ENCODE measurements around the gene CAMK1D. TPM values are rescaled to one million over a fixed set of nuclear protein-coding genes. Genes with fewer than 3 reads are reported as not detected.

CAMK1D gene
- total and polyA plus RNA-seq, 2 experiments from 2014 or later: 3.5 to 6.0 TPM

GRCh38 chr10:12707461-12708185 is 358.3 kb downstream of the CAMK1D start:
- DNase-seq (ENCODE audit: low spot score): peak; percentile 73
- Histone ChIP-seq H3K9me2 (replicated peaks; ENCODE audit: insufficient read depth) (no peaks in the 10 kb centered on the region), H2AFZ (no peak overlapping the region), H4K20me1 (ENCODE audit: insufficient read depth, poor library complexity, severe bottlenecking) (no peaks in the 10 kb centered on the region), H3K4me3 (no peak overlapping the region), H3K27ac (peak overlapping the region; percentile 82), H3K9me3 (ENCODE audit: low read depth) (no peaks in the 10 kb centered on the region), H3K79me2 (no peaks in the 10 kb centered on the region), H3K36me3 (replicated peaks; ENCODE audit: insufficient read depth, low read depth) (no peaks in the 10 kb centered on the region), H3K4me1 (ENCODE audit: insufficient read depth) (peaks cover 36% of the 10 kb centered on the region), H3K27me3 (no peaks in the 10 kb centered on the region), H3K4me2 (peak overlapping the region; percentile 12)
- WGBS (ENCODE audit: low lambda C conversion rate, missing lambda C conversion rate): 49% methylated on average over 10 of the region's 10 CpGs
- no peak for TF ChIP-seq EZH2 (IDR thresholded peaks at IDR 0.05; ENCODE audit: borderline replicate concordance)
- TF ChIP-seq, protein P1, sequence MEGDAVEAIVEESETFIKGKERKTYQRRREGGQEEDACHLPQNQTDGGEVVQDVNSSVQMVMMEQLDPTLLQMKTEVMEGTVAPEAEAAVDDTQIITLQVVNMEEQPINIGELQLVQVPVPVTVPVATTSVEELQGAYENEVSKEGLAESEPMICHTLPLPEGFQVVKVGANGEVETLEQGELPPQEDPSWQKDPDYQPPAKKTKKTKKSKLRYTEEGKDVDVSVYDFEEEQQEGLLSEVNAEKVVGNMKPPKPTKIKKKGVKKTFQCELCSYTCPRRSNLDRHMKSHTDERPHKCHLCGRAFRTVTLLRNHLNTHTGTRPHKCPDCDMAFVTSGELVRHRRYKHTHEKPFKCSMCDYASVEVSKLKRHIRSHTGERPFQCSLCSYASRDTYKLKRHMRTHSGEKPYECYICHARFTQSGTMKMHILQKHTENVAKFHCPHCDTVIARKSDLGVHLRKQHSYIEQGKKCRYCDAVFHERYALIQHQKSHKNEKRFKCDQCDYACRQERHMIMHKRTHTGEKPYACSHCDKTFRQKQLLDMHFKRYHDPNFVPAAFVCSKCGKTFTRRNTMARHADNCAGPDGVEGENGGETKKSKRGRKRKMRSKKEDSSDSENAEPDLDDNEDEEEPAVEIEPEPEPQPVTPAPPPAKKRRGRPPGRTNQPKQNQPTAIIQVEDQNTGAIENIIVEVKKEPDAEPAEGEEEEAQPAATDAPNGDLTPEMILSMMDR (IDR thresholded peaks at IDR 0.05; ENCODE audit: poor library complexity): peak; percentile 61

DNA sequence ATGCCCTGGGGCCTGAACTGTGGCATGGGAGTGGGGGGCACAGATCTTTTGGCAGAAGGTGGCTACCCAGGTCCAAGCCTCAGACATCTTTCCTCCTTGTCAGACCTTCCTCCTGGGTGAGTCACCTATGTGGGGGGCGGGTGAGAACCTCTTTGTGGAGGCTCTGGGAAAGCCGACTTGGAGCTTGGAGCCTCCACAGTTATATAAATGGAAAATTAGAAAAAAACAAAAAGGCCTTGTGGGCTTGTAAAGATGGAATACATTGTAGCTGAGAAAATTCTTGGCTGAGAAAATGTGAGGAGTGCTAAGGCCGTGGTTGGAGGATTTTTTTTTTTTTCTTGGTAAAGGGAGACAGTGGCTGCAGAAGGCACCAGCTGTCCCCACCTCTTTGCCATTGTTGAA is 359.7 kb downstream of the CAMK1D start:
- Histone ChIP-seq H3K4me3 (no peak overlapping the region), H3K4me2 (peak overlapping the region; percentile 26), H3K79me2 (no peaks in the 10 kb centered on the region), H3K9me2 (replicated peaks; ENCODE audit: insufficient read depth) (no peaks in the 10 kb centered on the region), H3K27me3 (no peaks in the 10 kb centered on the region), H4K20me1 (ENCODE audit: insufficient read depth, poor library complexity, severe bottlenecking) (no peaks in the 10 kb centered on the region), H3K36me3 (replicated peaks; ENCODE audit: insufficient read depth, low read depth) (no peaks in the 10 kb centered on the region), H3K9me3 (ENCODE audit: low read depth) (no peaks in the 10 kb centered on the region), H2AFZ (no peak overlapping the region), H3K27ac (peak overlapping the region; percentile 82), H3K4me1 (ENCODE audit: insufficient read depth) (peaks cover 34% of the 10 kb centered on the region)
- 66% methylated on average over 3 of the region's 3 CpGs for WGBS (ENCODE audit: low lambda C conversion rate, missing lambda C conversion rate)
- DNase-seq (ENCODE audit: low spot score): no peak
- TF ChIP-seq EZH2phosphoT487 (IDR thresholded peaks at IDR 0.05; ENCODE audit: low read depth, severe bottlenecking, unreplicated experiment): no peak
- TF ChIP-seq, protein P1 (IDR thresholded peaks at IDR 0.05; ENCODE audit: poor library complexity): no peak
- TF ChIP-seq EZH2 (IDR thresholded peaks at IDR 0.05; ENCODE audit: borderline replicate concordance): no peak

- no peak for TF ChIP-seq EZH2phosphoT487 (IDR thresholded peaks at IDR 0.05; ENCODE audit: low read depth, severe bottlenecking, unreplicated experiment)
- TF ChIP-seq, protein P1 (IDR thresholded peaks at IDR 0.05; ENCODE audit: poor library complexity): no peak
- no peak for TF ChIP-seq EZH2 (IDR thresholded peaks at IDR 0.05; ENCODE audit: borderline replicate concordance)
- Histone ChIP-seq H3K4me1 (ENCODE audit: insufficient read depth) (peaks cover 29% of the 10 kb centered on the region), H3K9me2 (replicated peaks; ENCODE audit: insufficient read depth) (no peaks in the 10 kb centered on the region), H3K4me3 (no peak overlapping the region), H3K27ac (peak overlapping the region; percentile 82), H3K4me2 (peak overlapping the region; percentile 26), H3K9me3 (ENCODE audit: low read depth) (no peaks in the 10 kb centered on the region), H3K79me2 (no peaks in the 10 kb centered on the region), H2AFZ (no peak overlapping the region), H4K20me1 (ENCODE audit: insufficient read depth, poor library complexity, severe bottlenecking) (no peaks in the 10 kb centered on the region), H3K27me3 (no peaks in the 10 kb centered on the region), H3K36me3 (replicated peaks; ENCODE audit: insufficient read depth, low read depth) (no peaks in the 10 kb centered on the region)
- DNase-seq (ENCODE audit: low spot score): no peak
- WGBS (ENCODE audit: low lambda C conversion rate, missing lambda C conversion rate): 30% methylated on average over 4 of the region's 4 CpGs
These were observed 360.2 kb downstream of the CAMK1D start for GRCh38 chr10:12709521-12709963.

Measured in hepatocyte (in vitro differentiated cells).